MM.1S (cell line): ENCODE measurements around the gene SYTL3.
"Not testable (repeated sequence)": the region's sequence is repeated elsewhere in the genome, so short reads cannot be mapped to it uniquely, and the experiment has no call there.

Source experiments
- CTCF ChIP-seq: fragments of 300-600 bp; sonication (generic); IDR thresholded peaks from 2 replicates; pipeline ENCODE4 v1.5.1; 2016; ENCODE audit warnings: antibody characterized with exemption, low read length, mixed read lengths
- EZH2 ChIP-seq: fragments of 300-600 bp; sonication (generic); optimal IDR thresholded peaks from 2 replicates; pipeline ENCODE3; 2017; ENCODE audit warnings: low read depth, mild to moderate bottlenecking, antibody characterized with exemption, low read length, mixed read lengths
- EZH2phosphoT487 ChIP-seq: fragments of 300-600 bp; sonication (generic); IDR thresholded peaks from 2 replicates; pipeline ENCODE4 v1.6.1; 2018; ENCODE audit warnings: antibody characterized with exemption, low read length

- not testable (repeated sequence) for TF ChIP-seq CTCF, EZH2, EZH2phosphoT487
These were observed 2.3 kb downstream of the SYTL3 start for GRCh38 chr6:158651981-158652737.
